OCI-M1 (cell line): ENCODE results near the gene DEFB126.
"Not testable (repeated sequence)": the region's sequence is repeated elsewhere in the genome, so short reads cannot be mapped to it uniquely, and the experiment has no call there.

ENCODE experiments used
- DNase-seq: peaks from one replicate; lab custom pipeline; 2025; lab: John Stamatoyannopoulos, UW

Gene DEFB126

GRCh38 chr20:142290-142689, at the start of gene DEFB126:
Gene DEFB126, plus strand, starts transcription at chr20:142590. Its CDS starts 39 bp downstream, at chr20:142629.
- no peak for DNase-seq

GRCh38 chr20:93641-94040, 48.7 kb upstream of the DEFB126 start:
- no peak for DNase-seq

GRCh38 chr20:95215-95614, 47.2 kb upstream of the DEFB126 start:
- no peak for DNase-seq

GRCh38 chr20:97691-98090, 44.7 kb upstream of the DEFB126 start:
- not testable (repeated sequence) for DNase-seq

- DNase-seq, result no peak
Measured at GRCh38 chr20:101975-102374, 40.4 kb upstream of the DEFB126 start.

GRCh38 chr20:103456-103855, 38.9 kb upstream of the DEFB126 start:
- DNase-seq, result no peak

- no peak for DNase-seq
Measured at GRCh38 chr20:112396-112795, 30.0 kb upstream of the DEFB126 start.

- DNase-seq, result no peak
Measured at GRCh38 chr20:117518-117917, 24.9 kb upstream of the DEFB126 start.

- not testable (repeated sequence) for DNase-seq
Measured at GRCh38 chr20:129786-130323, 12.5 kb upstream of the DEFB126 start.

- peak; percentile 95 for DNase-seq
Measured at GRCh38 chr20:137668-138490, 4.5 kb upstream of the DEFB126 start.

GRCh38 chr20:145877-146276, 3.5 kb downstream of the DEFB126 start:
- DNase-seq, result no peak

GRCh38 chr20:152131-152530, 9.7 kb downstream of the DEFB126 start:
- DNase-seq, result no peak

- no peak for DNase-seq
Measured at GRCh38 chr20:157154-157553, 14.8 kb downstream of the DEFB126 start, which contains the start of gene DEFB127. Gene DEFB127, plus strand, starts transcription at chr20:157454. Its CDS starts 91 bp downstream, at chr20:157545.

- DNase-seq, result no peak
Measured at GRCh38 chr20:164618-165017, 22.2 kb downstream of the DEFB126 start.

- no peak for DNase-seq
Measured at GRCh38 chr20:168876-169275, 26.5 kb downstream of the DEFB126 start.

- no peak for DNase-seq
Measured at GRCh38 chr20:184288-184687, 41.9 kb downstream of the DEFB126 start.

GRCh38 chr20:187733-188132, 45.3 kb downstream of the DEFB126 start:
- peak; percentile 31 for DNase-seq

- no peak for DNase-seq
Measured at GRCh38 chr20:189611-190010, 47.2 kb downstream of the DEFB126 start, which contains the start of gene DEFB128. Gene DEFB128, minus strand, starts transcription at chr20:189711. Its CDS starts 88 bp downstream, at chr20:189623.
